A204.1 (cell line): ENCODE results near the gene CALML3.

Experiments
- FAIRE-seq: peaks from 2 replicates; lab custom pipeline; 2012; peaks lifted over from hg19 to GRCh38; lab: Jason Lieb, UNC

Gene CALML3

DNA sequence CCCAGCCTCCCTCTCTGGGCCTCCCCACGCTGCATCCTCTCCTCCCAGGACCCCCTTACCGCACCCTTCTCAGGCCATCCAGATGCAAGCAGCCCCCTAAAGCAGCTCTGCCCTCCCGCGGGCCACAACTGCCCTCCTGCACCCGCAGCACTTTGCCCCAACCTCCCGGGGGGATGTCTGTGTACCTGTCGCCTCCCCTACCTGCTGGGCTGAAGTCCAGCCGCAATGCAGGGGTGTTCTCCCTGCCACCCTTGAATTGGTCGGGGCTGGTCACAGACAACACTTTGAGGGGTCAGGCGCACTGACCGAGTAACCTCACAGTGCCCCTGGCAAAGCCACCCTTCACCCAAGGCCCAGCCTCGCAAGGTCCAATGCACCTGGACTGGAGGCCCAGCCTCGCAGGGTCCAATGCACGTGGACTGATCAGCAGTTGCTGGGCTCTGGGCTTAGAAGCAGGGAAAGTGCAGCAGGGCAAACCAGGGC lies 17.1 kb upstream of the CALML3 start:
- no peak for FAIRE-seq

DNA sequence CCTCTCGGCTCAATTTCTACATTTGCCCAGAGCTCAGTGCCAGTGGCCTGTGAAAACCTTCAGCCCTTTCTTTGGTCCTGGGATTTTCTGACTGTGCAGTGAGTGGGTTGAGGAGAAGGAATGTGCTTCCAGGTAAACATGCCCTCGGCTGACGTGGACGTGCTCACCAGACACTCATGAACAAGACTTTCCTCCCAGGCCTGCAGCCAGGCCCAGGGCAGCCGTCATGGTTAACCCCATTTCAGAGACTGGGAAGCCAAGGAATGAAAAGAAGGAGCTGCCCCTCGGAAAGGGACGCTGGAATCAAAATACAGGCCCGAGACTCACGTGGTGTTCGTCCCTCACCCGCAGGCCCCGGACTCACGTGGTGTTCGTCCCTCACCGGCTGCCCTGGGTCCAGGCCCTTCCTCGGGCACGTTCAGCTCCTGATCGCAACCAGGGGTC lies 16.6 kb upstream of the CALML3 start:
- no peak for FAIRE-seq

DNA sequence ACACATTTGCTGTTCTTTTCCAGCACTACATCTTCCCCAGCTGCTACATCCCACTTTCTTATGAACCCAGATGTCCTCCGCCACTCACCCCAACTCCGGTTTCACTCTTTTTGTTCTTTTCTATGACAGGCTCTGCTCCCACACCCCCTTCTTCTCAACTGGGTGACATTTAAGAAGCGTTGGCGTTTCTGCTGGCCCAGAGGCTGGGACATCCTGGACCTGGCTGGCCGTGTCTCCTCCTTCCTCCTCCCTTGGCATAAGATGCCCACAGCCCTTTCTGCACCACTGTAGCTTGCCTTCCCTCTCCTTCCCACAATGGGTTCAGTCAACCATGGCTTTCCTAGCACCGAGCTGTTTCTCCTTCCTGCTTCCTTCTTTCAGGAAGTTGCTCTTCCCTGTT lies 16.0 kb upstream of the CALML3 start:
- FAIRE-seq: no peak

DNA sequence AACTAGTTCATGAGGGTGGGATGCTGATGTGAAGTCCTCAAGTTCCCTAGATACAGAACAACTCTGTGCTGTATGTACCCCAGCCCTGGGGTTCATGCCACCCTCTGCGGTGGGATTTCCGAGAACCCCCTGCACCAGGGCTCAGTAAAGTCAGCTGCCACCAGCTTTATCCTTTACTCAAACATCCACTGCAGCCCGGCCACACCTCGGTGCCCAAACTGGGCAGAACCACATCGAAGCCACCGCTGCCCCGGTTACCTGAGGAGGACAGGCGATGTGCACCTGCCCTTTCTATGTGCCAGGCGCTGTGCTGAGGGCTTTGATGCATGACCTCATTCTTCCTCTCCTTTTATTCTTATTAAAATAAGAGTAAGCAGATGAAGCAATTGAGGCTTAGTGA lies 15.5 kb upstream of the CALML3 start:
- FAIRE-seq: no peak

DNA sequence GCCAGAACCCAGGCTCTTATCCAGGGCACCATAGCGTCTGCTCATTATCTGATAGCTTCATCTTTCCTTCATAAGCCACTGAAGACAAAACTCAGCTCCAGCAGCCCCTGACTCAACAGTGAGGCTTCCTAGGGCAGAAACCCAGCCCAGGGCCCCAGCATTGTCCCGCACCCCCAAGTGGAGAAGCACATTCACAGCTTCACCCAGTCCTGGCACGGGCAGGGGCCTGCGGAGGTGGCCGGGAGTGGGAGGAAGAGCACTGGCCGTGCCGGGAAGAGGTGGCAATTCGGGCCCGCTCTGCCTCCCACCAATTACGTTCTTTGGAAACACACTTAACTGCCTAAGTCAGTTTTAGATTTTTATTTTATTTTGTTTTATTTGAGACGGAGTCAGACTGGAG lies 15.1 kb upstream of the CALML3 start:
- no peak for FAIRE-seq

DNA sequence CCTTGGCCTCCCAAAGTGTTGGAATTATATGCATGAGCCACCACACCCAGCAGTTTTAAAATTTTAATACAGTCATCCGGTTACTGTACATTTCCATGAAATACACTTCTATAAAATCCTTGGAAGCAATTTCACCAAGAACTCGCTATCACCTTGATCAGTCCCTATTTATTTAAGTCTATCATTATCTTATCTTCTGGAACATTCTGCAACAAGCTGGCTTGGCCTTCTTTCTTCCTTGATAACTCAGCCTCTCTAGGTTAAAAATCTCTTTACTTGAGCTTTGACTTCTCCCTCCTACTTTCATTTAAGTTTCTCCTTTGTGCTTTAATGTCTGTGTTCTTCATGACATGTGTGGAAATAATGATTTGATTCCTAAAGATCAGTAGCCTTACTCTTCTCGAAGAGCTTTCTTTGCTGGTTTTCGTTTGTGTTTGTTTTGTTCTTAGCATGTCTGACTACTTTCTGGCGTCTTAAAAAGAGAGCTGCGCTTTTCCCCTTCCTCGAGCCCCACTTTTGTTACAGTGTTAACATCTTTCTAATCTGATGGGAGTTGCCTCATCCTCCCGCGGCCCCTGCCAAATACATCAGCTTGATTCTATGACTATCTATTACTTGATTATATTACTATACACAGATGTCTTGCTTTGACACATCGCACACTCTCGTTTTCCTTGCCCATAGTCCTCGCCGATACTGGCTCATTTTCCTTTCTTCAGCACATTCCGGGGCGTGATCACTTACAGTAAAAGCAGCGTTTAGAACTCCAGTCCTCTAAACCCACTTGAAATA lies 14.3 kb upstream of the CALML3 start:
- no peak for FAIRE-seq

DNA sequence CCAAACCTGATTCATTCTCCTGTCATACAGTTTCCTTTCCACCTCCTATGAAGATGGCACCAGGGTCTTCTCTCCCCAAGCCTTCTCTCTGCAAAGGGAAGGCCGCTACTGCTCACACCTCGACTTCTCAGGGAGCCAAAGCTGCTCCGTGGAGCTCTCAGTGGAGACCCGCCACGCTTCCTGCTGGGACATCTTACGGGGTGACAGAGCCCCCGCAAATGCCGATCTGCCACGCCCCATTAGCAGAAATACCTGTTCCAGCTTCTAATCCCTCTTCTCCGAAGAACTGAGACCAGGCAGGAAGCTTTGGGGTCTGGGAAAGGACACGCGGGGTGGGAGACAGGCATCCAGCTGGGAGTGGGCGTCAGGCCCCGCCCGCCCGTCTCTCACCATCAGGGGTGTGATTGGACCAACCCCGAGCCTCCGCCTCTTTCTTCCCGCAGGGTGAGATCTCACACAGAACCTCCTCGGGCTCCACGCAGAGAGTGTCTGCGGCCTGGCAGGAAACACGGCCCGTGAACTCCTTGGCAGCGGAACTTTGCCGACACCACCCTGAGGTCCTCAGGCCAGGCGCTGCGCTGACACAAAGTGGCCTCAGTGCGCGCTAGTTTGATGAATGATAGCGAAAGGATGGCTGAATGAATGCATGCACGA lies 13.4 kb upstream of the CALML3 start:
- no peak for FAIRE-seq

DNA sequence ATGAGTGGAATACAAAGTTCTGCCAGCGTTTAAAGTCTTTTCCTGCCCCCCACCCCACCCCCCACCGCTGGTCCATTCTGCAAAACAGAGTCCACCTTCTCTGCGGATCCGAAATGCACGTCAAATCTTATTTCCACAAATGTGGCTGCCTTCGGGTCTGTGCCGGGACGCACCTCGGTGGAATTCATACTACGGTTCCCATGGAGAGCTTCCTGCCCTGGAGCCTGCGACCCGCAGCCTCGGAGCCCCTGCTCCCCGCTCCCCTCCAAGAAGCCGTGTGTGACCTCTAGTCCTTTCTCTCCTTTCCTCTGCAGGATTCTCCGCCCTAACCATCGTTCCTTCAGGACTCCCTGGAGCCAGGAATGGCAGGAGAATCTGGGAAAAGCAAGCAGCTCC lies 12.9 kb upstream of the CALML3 start:
- FAIRE-seq: no peak

DNA sequence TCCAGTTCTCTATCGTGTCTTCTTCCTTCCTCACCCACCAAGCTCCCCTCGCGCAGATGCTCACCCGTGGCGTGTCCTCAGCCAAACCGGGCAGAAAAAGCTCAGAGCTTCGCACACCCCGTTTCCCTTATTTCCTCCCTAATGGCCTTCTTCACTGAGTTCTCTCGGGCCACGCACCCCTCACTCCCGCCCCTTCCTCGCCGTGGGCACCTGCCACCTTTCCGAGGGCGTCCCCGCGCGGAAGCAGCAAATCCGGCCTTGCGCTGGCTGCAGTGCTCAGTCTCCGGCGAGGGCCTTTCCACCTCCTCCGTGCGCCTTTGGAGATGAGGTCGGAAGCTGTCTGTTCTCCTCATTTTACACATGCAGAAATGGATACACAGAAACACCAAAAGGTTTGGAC lies 12.4 kb upstream of the CALML3 start:
- no peak for FAIRE-seq

DNA sequence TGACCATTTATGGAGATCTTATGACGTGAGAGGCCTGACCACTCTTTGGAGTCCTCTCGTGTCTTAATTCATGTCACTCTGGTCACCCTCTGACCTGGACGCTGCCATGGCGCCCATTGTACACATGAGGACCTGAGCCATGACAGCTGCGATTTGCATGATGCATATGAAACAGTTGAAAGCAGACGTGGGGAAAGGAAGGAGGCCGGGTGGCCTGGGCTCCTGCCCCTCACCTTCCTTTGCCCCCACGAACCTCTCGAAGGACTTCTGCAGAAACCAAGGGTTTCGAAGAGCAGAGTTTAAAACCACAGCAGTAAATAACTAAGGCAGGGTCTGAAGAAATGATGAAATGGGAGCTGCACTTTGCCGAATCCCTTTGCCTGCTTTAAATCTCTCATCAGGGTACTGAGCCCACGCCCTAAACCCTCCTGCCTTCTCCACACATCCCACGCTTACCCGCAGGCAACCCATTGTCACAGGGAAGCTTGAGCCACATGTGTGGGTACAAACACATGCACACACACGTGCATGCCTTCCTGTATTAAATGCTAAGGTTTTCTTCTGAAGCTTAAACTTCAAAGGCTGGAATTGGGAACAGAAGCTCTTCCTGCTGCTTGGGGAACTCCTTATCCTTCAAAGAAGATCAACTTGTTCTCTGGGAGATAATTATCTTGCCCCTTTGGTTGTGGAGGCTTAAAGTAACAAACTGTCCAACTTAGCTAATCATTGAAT lies 11.7 kb upstream of the CALML3 start:
- FAIRE-seq: no peak

DNA sequence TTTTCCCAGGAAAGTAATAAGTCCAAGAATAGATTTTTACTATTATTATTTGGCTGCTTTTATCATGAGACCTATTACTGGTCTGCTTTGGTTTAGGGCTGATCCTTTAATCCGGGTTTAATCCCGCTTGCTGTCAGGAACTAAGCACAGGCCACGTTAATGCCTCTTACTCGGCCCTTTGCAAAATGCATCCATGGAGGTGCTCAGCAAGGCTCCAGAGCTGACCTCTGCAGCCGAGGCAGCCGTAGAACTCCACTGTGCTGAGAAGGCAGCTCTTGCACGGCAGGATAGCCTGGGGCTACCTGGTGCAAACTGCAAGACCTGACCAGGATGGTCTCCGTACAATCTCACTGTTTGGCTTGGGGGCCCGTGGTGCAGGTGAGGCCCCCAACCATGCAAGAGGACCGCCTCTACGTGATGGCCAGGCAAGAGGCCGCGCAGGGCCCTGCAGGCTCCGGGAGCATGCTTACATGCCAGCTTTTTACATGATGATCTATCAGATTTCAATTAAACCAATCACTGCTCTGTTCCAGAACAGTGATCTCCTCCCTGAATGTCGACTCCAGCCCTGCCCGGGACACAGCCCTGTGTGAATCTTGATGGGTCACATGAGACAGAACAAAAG lies 10.4 kb upstream of the CALML3 start:
- FAIRE-seq: no peak

DNA sequence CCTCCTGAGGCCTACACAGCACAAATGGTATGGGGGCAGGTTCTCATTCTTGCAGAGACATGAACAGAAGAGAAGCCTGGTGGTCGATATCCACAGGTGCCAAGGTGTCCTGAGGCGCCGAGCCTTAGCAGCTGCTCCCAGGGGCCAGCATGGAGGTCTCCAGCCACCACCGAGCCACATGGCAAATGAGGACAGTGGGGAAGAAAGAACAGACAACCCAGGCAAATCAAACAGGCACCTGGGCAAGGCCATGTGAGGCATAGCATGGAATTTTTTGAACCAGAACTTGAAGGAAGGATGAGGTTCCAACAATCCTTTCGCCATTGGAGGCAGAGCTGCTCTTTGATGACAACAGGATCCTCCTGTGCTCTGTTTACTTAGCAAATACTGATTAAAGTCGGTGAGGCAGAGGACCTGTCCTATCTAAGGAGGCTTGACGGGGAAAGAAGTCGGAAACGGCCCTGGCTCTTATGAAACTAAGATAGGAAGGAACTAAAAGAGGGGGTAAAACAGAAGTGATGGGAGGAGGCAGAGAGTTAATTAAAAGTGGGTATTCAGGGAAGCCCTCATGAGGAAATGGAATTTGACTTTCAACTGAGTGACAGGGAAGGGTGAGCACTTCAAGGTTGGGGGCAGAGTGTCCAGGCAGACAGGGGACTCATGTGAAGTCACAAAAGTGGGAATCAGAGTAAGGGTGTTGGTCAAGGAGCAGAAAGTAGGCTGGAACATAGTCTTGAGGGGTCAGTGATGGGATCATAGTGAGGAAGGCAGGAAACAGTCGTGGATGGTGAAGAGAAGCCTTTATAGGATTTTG lies 8.6 kb upstream of the CALML3 start:
- no peak for FAIRE-seq

DNA sequence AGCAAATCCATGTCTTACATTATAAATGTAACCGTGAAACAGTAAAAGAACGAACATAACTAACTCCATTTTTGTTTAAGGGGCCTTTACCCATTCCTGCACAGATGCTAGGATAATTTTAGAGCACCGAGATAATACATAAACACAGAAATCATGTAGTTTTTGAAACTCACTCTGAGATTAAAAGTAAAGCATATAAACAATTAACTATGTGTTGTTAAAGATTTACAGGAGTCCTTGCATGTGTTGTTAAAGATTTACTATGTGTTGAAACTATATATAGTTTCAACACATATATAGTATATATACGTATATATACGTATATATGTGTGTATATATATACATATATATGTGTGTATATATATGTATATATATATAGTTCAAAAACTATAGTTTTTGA lies 7.2 kb upstream of the CALML3 start:
- FAIRE-seq: no peak

DNA sequence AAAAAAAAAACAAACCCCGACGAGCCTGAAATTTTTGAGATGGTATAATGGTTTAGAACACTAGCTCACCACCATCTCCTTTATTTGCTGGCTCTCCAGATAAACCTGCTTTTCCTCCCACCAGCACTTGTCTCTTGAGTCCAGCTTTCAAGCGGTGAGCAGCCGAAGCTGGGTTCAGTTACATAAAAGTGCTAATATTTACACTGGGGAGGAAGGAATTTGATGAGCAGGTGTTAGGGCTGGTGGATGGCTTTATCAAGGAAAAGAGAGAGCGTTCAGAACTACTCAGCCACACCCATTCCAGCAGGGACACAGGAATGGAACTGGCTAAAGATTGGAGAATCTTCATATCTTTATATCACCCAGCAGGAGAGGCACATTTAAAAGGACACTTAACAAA lies 6.6 kb upstream of the CALML3 start:
- no peak for FAIRE-seq

DNA sequence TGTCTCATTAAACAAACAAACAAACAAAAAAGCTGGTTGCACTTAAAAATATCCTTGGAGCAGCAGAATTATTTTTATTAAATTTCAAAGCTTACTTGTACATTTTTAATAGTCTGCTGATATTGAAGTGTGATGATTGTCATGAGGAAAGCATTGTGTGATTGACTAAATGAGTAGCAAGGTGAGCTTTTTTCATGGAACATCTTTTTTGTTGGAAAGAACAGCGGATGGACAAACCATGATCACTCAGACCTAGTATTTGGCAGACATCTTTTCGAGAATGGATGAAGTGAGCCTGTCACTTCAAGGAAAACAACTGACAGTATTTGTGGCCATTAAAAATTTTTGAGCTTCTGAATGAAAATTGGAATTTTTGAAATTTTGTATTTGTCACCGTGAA lies 5.7 kb upstream of the CALML3 start:
- FAIRE-seq: no peak

DNA sequence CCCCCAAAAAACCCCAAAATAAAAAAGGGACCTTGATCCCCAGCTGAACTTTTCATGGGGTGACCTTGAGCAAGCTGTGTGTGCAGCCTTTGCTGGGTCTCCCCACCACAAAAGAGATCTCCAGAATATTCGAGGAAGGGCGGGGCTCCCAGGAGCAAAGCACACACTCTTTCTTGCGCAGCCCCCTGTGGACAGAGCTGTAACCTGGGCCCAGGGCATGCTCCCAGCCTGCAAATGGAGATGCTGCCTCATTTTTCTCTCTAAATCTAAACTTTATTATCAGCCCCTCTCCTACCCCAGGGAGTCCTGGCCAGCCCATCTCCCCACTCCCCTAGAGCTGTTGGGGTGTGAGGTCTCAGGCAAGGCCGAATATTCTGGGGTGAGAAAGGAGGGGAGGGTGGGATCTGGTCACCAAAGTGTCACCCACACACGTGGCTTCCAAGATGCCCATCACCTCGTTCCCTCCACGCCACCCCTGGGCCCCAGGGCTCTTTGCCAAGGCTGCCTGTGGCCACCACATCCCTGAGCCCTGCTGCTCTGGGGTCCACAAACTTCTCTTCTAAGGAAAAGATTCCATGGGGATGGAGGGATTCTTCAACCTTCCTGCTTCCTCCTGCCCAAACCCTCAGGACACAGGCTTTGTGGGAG lies 1.7 kb upstream of the CALML3 start:
- no peak for FAIRE-seq

DNA sequence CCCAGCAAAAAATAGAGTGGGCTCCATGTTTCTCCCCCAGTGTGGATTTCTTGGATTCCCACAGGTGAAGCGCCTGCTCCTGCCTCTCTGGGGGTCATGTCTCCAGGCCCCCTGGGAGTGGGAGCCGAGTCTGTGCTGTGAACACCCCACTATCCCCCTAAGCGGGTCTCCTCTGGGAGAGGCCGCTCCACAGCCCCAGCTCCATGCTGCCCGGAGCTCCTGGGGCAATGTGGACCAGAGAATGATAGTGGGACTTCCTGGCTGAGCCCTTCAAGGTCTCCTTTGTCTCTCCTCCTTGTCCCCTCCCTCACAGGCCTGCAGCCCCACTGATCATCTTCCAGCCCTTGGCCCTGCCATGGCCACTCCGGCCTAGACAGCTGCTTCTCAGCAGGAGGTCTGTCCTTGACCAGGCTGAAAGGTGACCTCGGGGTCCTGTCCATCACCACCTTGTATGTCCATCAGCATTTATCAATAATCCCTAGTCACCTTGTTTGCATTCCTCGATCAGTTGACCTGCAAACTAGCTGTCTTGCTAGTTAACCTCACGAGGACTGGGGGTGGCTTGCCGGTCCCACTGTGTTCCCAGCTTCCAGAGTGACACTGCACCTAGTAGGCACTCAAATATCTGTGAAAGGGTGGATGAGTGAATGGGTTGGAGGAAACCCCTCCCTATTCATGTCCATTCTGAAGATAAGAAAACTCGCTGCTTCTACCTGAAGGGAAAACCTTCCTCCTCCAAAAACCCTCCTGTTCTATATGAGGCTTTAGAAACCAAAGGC lies 776 bp upstream of the CALML3 start:
- no peak for FAIRE-seq

DNA sequence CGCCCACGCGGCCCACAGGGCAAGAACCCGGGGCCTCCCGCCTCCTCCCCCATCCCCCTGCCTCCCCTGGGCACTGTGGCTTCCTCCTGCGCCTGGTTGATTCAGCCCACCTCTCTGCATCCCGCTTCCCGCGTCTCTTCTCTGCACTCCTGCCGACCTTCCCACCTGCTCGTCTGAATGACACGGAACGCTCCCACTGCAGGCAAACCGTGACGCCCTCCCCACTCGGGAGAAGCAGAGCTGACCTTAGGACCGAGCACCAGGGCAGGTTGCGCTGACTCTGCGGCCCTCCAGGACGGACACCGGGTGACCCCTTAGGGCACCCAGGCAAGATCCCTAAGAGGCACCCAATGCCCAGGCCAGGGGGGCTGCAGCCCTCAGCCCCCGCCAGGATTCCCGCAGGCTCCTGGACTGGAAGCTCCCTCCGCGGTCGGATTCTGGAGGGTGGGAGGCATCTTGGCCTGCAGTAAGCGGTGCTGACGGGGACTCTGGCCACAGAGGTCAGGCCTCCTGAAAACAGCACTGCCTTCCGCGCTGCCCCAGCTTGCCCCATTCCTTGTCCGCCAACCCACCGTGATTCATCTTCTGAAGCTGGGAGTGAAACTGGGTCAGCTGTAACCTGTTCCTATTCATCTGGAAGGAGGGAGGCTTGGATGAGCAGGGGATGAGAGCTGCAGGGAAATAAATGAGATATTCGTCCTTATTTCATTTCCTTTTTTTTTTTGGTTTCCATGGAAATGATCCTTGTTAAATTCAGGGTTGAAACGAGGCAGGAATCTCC lies 990 bp downstream of the CALML3 start:
- no peak for FAIRE-seq

DNA sequence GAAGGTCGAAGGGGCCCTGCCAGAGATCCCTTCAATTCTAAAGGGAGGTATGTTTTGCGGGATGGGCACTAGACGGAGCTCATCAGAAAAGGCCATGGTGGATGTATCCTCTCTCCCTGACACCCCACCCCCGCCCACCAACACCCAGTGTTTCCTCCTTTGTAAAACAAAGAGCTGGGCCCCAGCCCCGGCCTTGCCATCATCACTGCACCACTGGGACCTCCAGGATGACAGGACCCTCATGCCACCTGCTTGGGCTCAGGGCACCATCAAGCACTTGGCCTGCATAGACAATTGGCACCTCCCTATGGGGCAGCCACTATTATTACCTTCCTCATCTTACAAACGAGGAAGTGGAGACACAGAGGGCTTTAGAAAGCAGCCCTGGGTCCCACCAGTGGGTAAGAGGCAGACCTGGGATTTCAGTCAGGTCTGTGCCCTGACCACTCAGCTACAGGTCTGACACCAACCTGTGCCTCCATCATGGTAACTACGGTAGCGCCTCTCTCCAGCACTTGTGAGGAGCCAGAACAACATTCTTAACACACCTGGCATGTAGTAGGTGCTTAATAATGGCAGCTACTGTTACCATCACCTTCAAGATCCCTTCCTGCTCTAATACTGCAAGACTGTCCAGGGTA lies 2.0 kb downstream of the CALML3 start:
- no peak for FAIRE-seq
